KBM-7 (cell line): Measurements from ENCODE around the gene ABHD14A.

Experiments used
- DNase-seq: peaks from one replicate; pipeline ENCODE4 v3.0.0-alpha.2; 2015
- in situ Hi-C: fragments of 300-500 bp; cut with MboI; formaldehyde crosslinking; loops from 2 replicates; pipeline ENCODE4 v1.14.3; 2020; ENCODE audit warnings: low sequenced_read_pairs, low pct_unique_long_range_greater_than_20kb, mixed read lengths

Gene ABHD14A

GRCh38 chr3:51967384-51968169, 7.3 kb upstream of the ABHD14A start, which contains the start of gene PCBP4:
TSS of gene PCBP4 (minus strand) at chr3:51967454. CDS start at chr3:51961240, 6,214 bp downstream.
- no peak for DNase-seq

GRCh38 chr3:51968170-51968775, 6.6 kb upstream of the ABHD14A start:
- in situ Hi-C loops: no loop called here
- DNase-seq: peak; percentile 40

More at GRCh38 chr3:51967384-51968169, 7.3 kb upstream of the ABHD14A start, which contains the start of gene PCBP4:
- in situ Hi-C loops: no loop called here

- no peak for DNase-seq
- in situ Hi-C loops: no loop called here
Observed at GRCh38 chr3:51968883-51969678, 5.8 kb upstream of the ABHD14A start.

- no peak for DNase-seq
- in situ Hi-C loops: no loop called here
Observed at GRCh38 chr3:51969841-51970240, 5.0 kb upstream of the ABHD14A start.

GRCh38 chr3:51970606-51971300, 4.1 kb upstream of the ABHD14A start:
- no peak for DNase-seq
- in situ Hi-C loops: no loop called here

- DNase-seq: no peak
- in situ Hi-C loops: no loop called here
Observed at GRCh38 chr3:51971350-51971749, 3.5 kb upstream of the ABHD14A start.

DNA sequence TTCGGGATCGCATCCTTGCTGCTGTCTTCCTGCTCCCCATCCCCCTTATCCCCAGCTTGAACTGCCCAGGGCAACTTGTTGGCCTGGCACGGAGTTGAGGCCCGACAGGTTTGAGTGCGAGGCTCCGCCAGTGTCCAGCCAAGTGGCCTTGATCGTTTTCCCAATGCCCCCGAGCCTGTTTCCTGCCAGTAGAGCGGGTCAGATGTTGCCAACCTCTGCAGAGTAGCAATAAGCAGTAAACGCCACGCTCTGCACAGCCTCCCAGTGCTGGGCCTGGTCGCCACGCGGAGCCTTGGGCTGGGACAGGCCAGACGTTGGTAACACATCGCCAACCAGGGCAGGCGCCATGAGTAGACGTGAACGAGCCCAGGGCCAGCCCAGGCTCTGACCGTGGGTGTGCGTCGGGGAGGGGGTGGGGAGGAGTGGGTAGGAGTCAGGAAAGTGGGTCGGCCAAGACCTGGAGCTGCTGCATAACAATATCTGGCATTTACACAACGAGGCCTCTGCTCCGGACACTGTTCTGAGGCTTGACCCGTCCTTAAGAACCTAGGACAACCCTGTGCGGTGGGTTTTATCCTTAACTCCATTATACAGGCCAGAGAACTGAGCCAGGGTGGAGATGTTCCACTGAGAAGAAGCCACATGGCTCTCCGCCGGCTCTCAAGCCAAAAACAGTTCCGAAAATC, 444 bp upstream of the ABHD14A start:
- no peak for DNase-seq
- in situ Hi-C loops: no loop called here

DNA sequence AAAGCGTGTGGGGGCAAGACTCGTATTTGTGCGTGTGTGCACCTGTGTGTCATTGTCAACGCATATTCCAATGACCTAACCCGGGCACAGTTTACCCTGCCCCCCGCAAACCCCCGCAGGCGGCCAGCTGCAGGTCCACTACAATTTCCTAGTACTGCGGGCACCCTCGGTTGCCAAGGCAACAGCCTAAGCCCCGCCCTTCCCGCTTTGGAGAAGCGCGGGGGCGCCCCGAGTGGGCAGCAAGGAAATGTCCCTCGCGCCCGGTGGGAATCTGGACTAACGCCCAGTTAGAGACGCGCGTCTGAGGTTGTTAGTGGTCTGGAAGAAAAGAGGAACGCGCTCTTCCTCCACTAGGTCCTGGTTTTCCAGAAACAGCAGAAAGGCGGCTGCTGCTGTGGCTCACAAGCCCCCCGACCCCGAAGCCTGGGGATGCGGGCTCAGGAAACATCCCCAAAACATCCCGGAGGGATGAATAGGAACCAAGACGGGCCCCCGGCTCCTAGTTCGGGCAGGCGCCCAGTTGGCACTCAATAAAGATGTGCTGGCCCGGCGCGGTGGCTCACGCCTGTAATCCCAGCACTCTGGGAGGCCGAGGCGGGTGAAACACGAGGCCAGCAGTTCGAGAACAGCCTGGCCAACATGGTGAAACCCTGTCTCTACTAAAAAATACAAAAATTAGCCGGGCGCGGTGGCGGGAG, 1.1 kb downstream of the ABHD14A start:
- DNase-seq: peak; percentile 76
- in situ Hi-C loops: no loop called here

GRCh38 chr3:51977446-51978142, 2.7 kb downstream of the ABHD14A start:
- in situ Hi-C loops: no loop called here
- no peak for DNase-seq

DNA sequence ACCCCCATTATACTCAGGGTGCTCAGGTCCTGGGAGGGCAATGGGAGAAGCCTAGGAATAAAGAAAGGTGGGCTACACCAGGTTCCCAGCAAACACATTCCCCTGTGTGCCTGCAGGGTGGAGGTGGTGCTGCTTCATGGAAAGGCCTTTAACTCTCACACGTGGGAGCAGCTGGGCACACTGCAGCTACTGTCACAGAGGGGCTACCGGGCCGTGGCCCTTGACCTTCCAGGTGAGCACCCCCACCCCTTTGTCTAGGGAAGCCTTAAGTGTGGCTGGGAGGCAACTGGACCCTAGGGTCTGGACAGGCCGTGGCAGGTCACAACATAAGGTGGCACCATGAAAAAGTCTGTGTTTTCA, 3.3 kb downstream of the ABHD14A start:
- DNase-seq: no peak
- in situ Hi-C loops: no loop called here

DNA sequence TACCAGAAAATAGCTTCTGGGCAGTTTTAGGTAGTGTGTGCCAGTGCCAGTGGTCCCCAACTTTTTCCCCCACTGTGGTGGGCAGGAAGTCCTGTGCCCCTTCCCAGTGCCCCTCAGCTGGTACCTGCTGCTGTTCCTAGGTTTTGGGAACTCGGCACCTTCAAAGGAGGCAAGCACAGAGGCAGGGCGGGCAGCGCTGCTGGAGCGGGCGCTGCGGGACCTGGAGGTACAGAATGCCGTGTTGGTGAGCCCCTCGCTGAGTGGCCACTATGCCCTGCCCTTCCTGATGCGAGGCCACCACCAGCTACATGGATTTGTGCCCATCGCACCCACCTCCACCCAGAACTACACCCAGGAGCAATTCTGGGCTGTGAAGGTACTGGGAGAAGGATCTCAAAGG, 5.4 kb downstream of the ABHD14A start:
- DNase-seq: no peak
- in situ Hi-C loops: no loop called here

DNA sequence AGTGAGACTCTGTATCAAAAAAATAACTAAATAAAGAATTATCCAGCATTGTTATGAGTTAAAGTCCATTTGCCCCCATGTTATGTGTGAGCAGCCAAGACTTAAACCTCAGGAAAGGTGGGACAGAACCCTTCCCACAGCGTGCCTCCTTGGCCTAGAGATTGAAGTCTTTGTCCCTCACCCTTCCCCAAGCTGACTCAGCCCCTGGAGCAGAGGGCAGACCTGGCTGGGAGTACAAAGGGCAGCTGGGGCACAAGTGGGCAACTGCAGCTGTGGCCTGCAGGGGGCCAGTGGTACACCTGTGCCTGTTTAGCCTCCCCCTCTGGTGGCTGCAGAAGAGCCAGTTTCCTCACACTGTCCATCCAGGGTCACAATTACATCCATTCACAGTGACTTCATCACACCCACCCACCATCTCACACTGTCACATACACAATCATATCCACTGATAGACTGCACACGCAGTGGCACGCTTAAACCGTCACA, 7.5 kb downstream of the ABHD14A start:
- DNase-seq: no peak
- in situ Hi-C loops: no loop called here

DNA sequence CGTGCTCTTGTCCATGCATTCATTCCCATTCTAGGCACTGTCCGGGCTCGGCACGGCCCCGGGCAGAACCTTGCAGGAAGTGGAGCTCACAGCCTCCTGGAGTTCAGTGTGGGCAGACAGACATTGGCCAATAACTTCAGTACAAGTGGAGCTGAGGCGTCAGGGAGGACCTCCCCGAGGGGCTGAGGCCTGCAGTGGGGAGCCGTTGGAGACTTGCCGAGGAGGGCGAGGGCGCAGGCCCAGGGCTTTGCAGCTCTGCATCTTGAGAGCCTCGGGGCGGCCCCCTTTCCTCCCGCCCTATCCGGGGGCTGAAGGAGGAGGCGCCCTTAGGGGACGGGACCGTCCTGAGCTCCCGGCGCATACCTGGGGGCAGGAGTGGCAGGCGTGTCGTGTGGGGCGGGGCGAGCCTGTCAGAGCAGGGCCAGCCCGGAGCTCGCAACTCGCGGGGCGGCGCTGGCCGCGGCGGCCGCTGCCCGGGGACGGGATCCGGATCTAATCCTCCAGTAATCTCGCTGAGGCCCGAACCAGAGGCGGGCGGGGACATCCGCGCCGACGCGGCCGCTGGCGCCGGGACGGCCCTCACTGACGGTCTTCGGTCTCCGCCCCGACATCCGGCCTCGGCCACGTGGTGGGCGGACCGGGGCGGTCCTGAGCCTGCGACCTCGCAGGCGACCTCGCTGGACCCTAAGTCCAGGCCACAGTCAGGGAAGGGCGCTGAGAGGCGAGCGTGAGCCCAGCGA, 8.1 kb downstream of the ABHD14A start, which contains the start of gene ACY1:
Gene ACY1 (plus strand): TSS at position 698 of the 740 bp plus-strand sequence. CDS start 530 bp downstream, outside the sequence.
- DNase-seq: peak; percentile 85

GRCh38 chr3:51983578-51984268, 8.9 kb downstream of the ABHD14A start:
- in situ Hi-C loops: no loop called here

More for the DNA sequence above, 8.1 kb downstream of the ABHD14A start, which contains the start of gene ACY1:
- in situ Hi-C loops: no loop called here

GRCh38 chr3:51984269-51984647, 9.4 kb downstream of the ABHD14A start:
- DNase-seq: no peak
- in situ Hi-C loops: no loop called here

More at GRCh38 chr3:51983578-51984268, 8.9 kb downstream of the ABHD14A start:
- no peak for DNase-seq

GRCh38 chr3:51985063-51985462, 10.2 kb downstream of the ABHD14A start:
- in situ Hi-C loops: no loop called here
- DNase-seq: no peak
